Natural killer cell (primary cell): Measurements from ENCODE around the gene STIL. TPM values are rescaled to one million over a fixed set of nuclear protein-coding genes. Genes with fewer than 3 reads are reported as not detected.
A peak's percentile ranks its signal among the peaks of the same experiment; 100 is the strongest.

Experiments used
- ATAC-seq, 3 donors: fragments of 150-1000 bp in 2 of 3; fragments of 200-7000 bp in 1 of 3; cut with Tn5 transposase; 1 replicate in 1 of 3; 2 replicates in 2 of 3; pipeline ENCODE4 v1.10.0; 2021; ENCODE audit warnings: mild to moderate bottlenecking in 2 of 3, moderate library complexity in 2 of 3
- DNase-seq, 2 donors: peaks; one replicate each; pipeline versions ENCODE4 v3.0.0 to v3.0.0-alpha.2; 2013 to 2021; ENCODE audit warnings: mixed read lengths in 1 of 2
- H3K27ac ChIP-seq: one replicate; pipeline ENCODE4 v1.5.1; 2013; ENCODE audit warnings: mild to moderate bottlenecking, low read length
- H3K27me3 ChIP-seq: one replicate; pipeline ENCODE4 v1.6.1; 2013; ENCODE audit warnings: low read length; ENCODE audit not compliant: control insufficient read depth, insufficient read depth
- H3K36me3 ChIP-seq: one replicate; pipeline ENCODE4 v1.6.1; 2013; ENCODE audit warnings: low read length; ENCODE audit not compliant: control insufficient read depth, insufficient read depth
- H3K4me1 ChIP-seq: one replicate; pipeline ENCODE4 v1.6.1; 2013; ENCODE audit warnings: low read length; ENCODE audit not compliant: control insufficient read depth, insufficient read depth
- H3K4me3 ChIP-seq: one replicate; pipeline ENCODE4 v1.5.1; 2013; ENCODE audit warnings: low read length
- H3K9me3 ChIP-seq: one replicate; pipeline ENCODE4 v1.6.1; 2013; ENCODE audit warnings: low read length; ENCODE audit not compliant: control insufficient read depth, insufficient read depth
- H3K27ac Mint-ChIP-seq, 2 donors: one replicate each; pipeline ENCODE4 v1.8.0; 2022; ENCODE audit warnings: mild to moderate bottlenecking in 2 of 2, mixed read lengths in 2 of 2, moderate library complexity in 1 of 2
- H3K27me3 Mint-ChIP-seq, 2 donors: one replicate each; pipeline ENCODE4 v1.8.0; 2022; ENCODE audit warnings: low read depth in 2 of 2, mixed read lengths in 2 of 2
- H3K36me3 Mint-ChIP-seq: one replicate; pipeline ENCODE4 v1.8.0; 2022; ENCODE audit warnings: mixed read lengths
- H3K4me1 Mint-ChIP-seq, 2 donors: one replicate each; pipeline ENCODE4 v1.8.0; 2022; ENCODE audit warnings: mixed read lengths in 2 of 2
- H3K4me3 Mint-ChIP-seq: one replicate; pipeline ENCODE4 v1.8.0; 2022; ENCODE audit warnings: mild to moderate bottlenecking, moderate library complexity, mixed read lengths
- H3K9me3 Mint-ChIP-seq, 2 donors: one replicate each; pipeline ENCODE4 v1.8.0; 2022; ENCODE audit warnings: mixed read lengths in 2 of 2
- CTCF ChIP-seq: fragments of 200-600 bp; IDR thresholded peaks from one replicate; pipeline ENCODE4 v1.8.0; 2022; ENCODE audit warnings: antibody characterized with exemption
- WGBS: methylation state at CpG from one replicate; pipeline ENCODE4 v1.1.7; 2013; ENCODE audit warnings: missing lambda C conversion rate; ENCODE audit not compliant: insufficient coverage; 5-methylcytosine and 5-hydroxymethylcytosine counted together
- intact Hi-C: fragments of 100-400 bp; cut with micrococcal nuclease; formaldehyde crosslinking; loops from one replicate; pipeline ENCODE4 v1.14.2; 2022
- total RNA-seq, 4 donors: library from RNA; stranded (reverse); fragments of 120-200 nt in 1 of 4; gene quantifications; one replicate each; pipeline versions ENCODE4 v1.2.3 to v1.2.4, GENCODE V29; 2013 to 2022

Gene STIL
- total RNA-seq, 3 donors from 2014 or later (not counting 1 experiment from before 2014, with no cell fraction given), result 2.1 to 2.9 (median 2.4) TPM

DNA sequence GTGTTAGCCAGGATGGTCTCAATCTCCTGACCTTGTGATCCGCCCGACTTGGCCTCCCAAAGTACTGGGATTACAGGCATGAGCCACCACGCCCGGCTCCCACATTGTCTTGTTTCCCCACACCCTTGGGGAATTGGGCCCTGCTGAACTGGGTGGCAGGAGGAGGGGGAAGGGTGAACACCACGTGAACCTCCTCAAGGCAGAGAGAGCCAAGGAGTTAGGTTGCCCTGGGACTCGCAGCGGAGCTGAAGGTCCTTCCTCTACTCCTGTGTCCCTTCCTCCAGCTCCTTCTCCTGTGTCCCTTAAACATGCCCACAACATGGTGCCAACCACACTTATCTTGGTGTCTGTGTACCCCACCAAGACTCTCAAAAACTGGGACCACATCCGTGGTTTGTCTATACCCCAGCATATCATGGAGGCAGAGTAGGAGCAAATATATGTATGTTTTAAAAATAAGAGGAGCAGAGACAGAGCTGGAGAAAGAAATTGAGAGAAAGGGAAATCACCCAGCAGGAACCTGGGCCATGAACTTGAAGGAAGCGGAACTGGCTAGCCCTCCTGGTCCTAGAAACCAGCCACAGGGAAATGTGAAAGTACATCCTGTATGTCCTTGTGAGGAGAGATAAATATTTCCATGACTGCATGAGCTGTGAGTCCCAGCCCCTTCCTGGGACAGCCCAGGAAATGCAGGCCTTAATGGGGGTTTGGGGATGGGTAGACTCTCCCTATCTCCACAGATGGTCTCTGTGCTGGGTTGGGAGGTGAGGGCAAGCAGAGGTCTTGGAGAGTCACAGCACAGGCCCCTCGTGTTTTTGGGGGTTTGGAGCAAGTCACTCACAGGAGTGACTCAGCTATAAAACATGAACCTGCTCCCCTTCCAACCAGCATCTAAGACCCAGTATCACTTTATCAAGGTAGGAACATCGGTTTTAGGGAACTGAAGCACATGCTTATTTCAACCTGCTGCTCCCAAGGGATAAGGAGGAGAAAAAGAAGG, 72.5 kb downstream of the STIL start:
- no peaks in the 10 kb centered on the region for H3K4me1 ChIP-seq
- H3K27me3 Mint-ChIP-seq, result peaks cover 25 to 34% of the 10 kb centered on the region in 2 donors
- ATAC-seq (no peak), DNase-seq (no peak)
- H3K36me3 Mint-ChIP-seq, result no peaks in the 10 kb centered on the region
- peaks cover 0 to 6% of the 10 kb centered on the region in 2 donors for H3K4me1 Mint-ChIP-seq
- no peaks in the 10 kb centered on the region for H3K36me3 ChIP-seq
- H3K9me3 ChIP-seq, result no peaks in the 10 kb centered on the region
- WGBS, result 89% methylated on average over 9 of the region's 11 CpGs
- H3K27me3 ChIP-seq, result no peaks in the 10 kb centered on the region
- no peaks in the 10 kb centered on the region for H3K9me3 Mint-ChIP-seq
- H3K4me3 Mint-ChIP-seq, result no peak overlapping the region
- no peak for TF ChIP-seq CTCF
- H3K4me3 ChIP-seq, result no peak overlapping the region
- intact Hi-C loops, result no loop called here
- no peak overlapping the region for H3K27ac ChIP-seq
- no peak overlapping the region for H3K27ac Mint-ChIP-seq

DNA sequence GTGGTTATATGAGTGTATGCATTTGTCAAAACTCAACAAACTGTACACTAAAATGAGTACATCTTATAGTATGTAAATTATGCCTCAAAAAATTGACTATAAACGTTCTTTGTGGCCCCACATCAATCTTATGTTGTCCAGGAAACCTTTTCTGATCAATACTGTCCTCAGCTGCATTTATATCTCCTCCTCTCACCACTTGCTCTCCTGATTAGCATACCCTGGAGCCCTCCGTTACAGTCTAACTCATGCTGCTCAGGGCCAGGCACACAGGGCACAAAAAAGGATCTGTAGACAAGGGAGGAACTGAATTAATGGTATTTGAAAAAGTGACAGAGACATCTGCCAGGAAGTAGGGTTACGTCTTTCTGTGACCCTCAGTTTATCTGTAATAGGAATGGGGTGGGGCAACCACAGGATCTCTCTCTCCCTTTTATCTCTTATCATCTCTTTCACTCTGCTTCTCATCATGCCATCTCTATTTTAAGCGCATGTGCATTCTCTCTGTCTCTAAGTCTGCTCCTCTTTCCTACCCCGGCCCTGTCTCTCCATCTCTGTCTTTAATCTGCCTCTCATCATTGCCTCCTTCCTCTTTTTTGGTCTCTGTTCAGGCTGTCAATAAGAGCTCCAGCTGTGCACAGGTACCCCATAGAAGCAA, 74.9 kb downstream of the STIL start:
- H3K4me3 ChIP-seq, result no peak overlapping the region
- H3K9me3 ChIP-seq, result no peaks in the 10 kb centered on the region
- H3K36me3 ChIP-seq, result no peaks in the 10 kb centered on the region
- ATAC-seq, result peak in 1 of 3 donors; percentile 37
- no peak for DNase-seq
- no peaks in the 10 kb centered on the region for H3K9me3 Mint-ChIP-seq
- H3K27me3 ChIP-seq, result no peaks in the 10 kb centered on the region
- no peak overlapping the region for H3K27ac Mint-ChIP-seq
- TF ChIP-seq CTCF, result no peak
- no peak overlapping the region for H3K4me3 Mint-ChIP-seq
- H3K27ac ChIP-seq, result no peak overlapping the region
- no peaks in the 10 kb centered on the region for H3K36me3 Mint-ChIP-seq
- 58% methylated on average over 4 of the region's 5 CpGs for WGBS
- H3K27me3 Mint-ChIP-seq, result peaks cover 27 to 33% of the 10 kb centered on the region in 2 donors
- peaks cover 0 to 6% of the 10 kb centered on the region in 2 donors for H3K4me1 Mint-ChIP-seq
- intact Hi-C loops, result loop anchor here (10.0 kb wide), 1 partner anchor 196 kb away; the partner anchor contains the start of gene FOXD2
- H3K4me1 ChIP-seq, result peaks cover 4% of the 10 kb centered on the region

DNA sequence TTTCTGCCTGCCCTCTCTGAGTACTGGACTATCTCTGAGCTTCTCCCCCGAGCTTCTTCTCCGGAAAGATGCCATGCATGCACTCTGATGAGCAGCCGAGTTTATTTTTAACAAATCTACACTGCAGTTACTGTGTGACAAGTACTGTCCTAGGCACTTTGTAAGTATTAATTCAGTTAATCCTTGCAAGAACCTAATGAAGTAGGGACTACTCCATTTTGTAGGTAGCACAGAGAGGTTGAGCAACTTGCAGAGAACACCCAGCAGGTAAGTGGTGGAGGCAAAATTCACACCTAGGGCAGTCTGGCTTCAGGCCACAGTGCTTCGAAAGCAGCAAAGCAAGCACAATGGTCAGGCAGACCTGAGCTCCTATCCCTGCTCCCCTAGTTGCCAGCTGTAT, 78.1 kb downstream of the STIL start:
- no peaks in the 10 kb centered on the region for H3K9me3 ChIP-seq
- intact Hi-C loops, result loop anchor here (10.0 kb wide), 1 partner anchor 199 kb away; the partner anchor contains the start of gene FOXD2
- Mint-ChIP-seq H3K36me3 (no peaks in the 10 kb centered on the region), H3K9me3 (no peaks in the 10 kb centered on the region), H3K27me3 (peaks cover 45 to 58% of the 10 kb centered on the region in 2 donors), H3K4me3 (no peak overlapping the region), H3K27ac (no peak overlapping the region), H3K4me1 (peaks cover 11 to 24% of the 10 kb centered on the region in 2 donors)
- H3K4me1 ChIP-seq, result peaks cover 21% of the 10 kb centered on the region
- 59% methylated on average over 4 of the region's 4 CpGs for WGBS
- ATAC-seq (no peak), DNase-seq (no peak)
- TF ChIP-seq CTCF, result no peak
- H3K36me3 ChIP-seq, result no peaks in the 10 kb centered on the region
- peaks cover 27% of the 10 kb centered on the region for H3K27me3 ChIP-seq
- H3K27ac ChIP-seq, result no peak overlapping the region
- H3K4me3 ChIP-seq, result no peak overlapping the region
